Gastroesophageal sphincter (tissue), 4 donors: ENCODE results near the gene WFDC11. TPM values are rescaled to one million over a fixed set of nuclear protein-coding genes. Genes with fewer than 3 reads are reported as not detected.
A peak's percentile ranks its signal among the peaks of the same experiment; 100 is the strongest.

Experiments used
- ATAC-seq: fragments of 150-250 bp; one replicate; pipeline ENCODE4 v1.9.1; 2016; ENCODE audit warnings: mild to moderate bottlenecking, moderate library complexity
- H3K27ac ChIP-seq, 4 donors: fragments of 200-600 bp; sonication (generic) in 3 of 4; 1 replicate in 3 of 4; 2 replicates in 1 of 4; pipeline ENCODE4 v1.5.1; 2016 to 2019
- H3K27me3 ChIP-seq: fragments of 200-600 bp; sonication (generic); one replicate; pipeline ENCODE4 v1.5.1; 2019
- H3K36me3 ChIP-seq, 2 donors: fragments of 200-600 bp; sonication (generic); one replicate each; pipeline ENCODE4 v1.5.1; 2019; ENCODE audit warnings: control low read depth in 1 of 2
- H3K4me1 ChIP-seq, 3 donors: fragments of 200-600 bp; sonication (generic); 1 replicate in 2 of 3; 2 replicates in 1 of 3; pipeline ENCODE4 v1.5.1; 2016 to 2019; ENCODE audit warnings: control low read depth in 2 of 3
- H3K4me3 ChIP-seq, 2 donors: fragments of 200-600 bp; sonication (generic); one replicate each; pipeline ENCODE4 v1.5.1; 2019; ENCODE audit warnings: mild to moderate bottlenecking in 1 of 2, moderate library complexity in 1 of 2
- H3K9me3 ChIP-seq, 3 donors: fragments of 200-600 bp; sonication (generic); one replicate each; pipeline ENCODE4 v1.5.1; 2017 to 2019; ENCODE audit warnings: control low read depth in 2 of 3
- CTCF ChIP-seq, 4 experiments: fragments of 200-600 bp in 2 of 4; fragments of 450-650 bp in 2 of 4; sonication (generic) in 1 of 4; IDR thresholded peaks; one replicate each; pipeline ENCODE4 v1.5.1; 2017 to 2019; ENCODE audit warnings: antibody characterized with exemption in 4 of 4, mild to moderate bottlenecking in 2 of 4, moderate library complexity in 2 of 4
- EP300 ChIP-seq: sonication (generic); formaldehyde crosslinking; IDR thresholded peaks from one replicate; pipeline ENCODE4 v1.6.1; 2017; ENCODE audit warnings: antibody characterized with exemption, mild to moderate bottlenecking
- POLR2A ChIP-seq, 2 donors: fragments of 450-650 bp; IDR thresholded peaks; one replicate each; pipeline ENCODE4 v1.6.1; 2017; ENCODE audit warnings: antibody characterized with exemption in 2 of 2, mild to moderate bottlenecking in 2 of 2, moderate library complexity in 1 of 2
- POLR2AphosphoS5 ChIP-seq: sonication (generic); formaldehyde crosslinking; IDR thresholded peaks from one replicate; pipeline ENCODE4 v1.6.1; 2017; ENCODE audit warnings: antibody characterized with exemption
- WGBS, 2 donors: methylation state at CpG; one replicate each; pipeline ENCODE4 v1.1.5; 2018; ENCODE audit warnings: low coverage in 1 of 2; 5-methylcytosine and 5-hydroxymethylcytosine counted together
- total RNA-seq, 4 donors: library from RNA; depleted of rRNA; stranded (reverse); fragments of >200 nt; gene quantifications; one replicate each; pipeline ENCODE4 v1.1.0, GENCODE V29; 2016

Gene WFDC11
- total RNA-seq, 4 donors from 2014 or later = not detected

GRCh38 chr20:45636513-45636912, 33.5 kb downstream of the WFDC11 start:
- no peak overlapping the region for H3K27ac ChIP-seq
- no peak for TF ChIP-seq POLR2AphosphoS5
- no peak for TF ChIP-seq POLR2A (IDR thresholded peaks at IDR 0.05)
- no peaks in the 10 kb centered on the region for H3K9me3 ChIP-seq
- no peaks in the 10 kb centered on the region for H3K36me3 ChIP-seq
- ATAC-seq = no peak
- no peaks in the 10 kb centered on the region for H3K4me1 ChIP-seq
- H3K4me3 ChIP-seq = no peak overlapping the region
- no peaks in the 10 kb centered on the region for H3K27me3 ChIP-seq
- 80% methylated on average over 1 of the region's 1 CpG; no CpG with 5 or more reads in 1 of the 2 donors for WGBS, 2 donors

GRCh38 chr20:45631184-45631583, 38.9 kb downstream of the WFDC11 start, which contains the start of gene WFDC9:
TSS of gene WFDC9 (minus strand) at chr20:45631284. CDS start at chr20:45610181, 21,103 bp downstream.
- WGBS, 2 donors = 80% methylated on average over 1 of the region's 4 CpGs; no CpG with 5 or more reads in 1 of the 2 donors
- TF ChIP-seq POLR2AphosphoS5 = no peak
- TF ChIP-seq CTCF (IDR thresholded peaks at IDR 0.05) = no peak
- TF ChIP-seq POLR2A (IDR thresholded peaks at IDR 0.05) = no peak
- no peak for TF ChIP-seq EP300

GRCh38 chr20:45630371-45630770, 39.7 kb downstream of the WFDC11 start:
- no peak overlapping the region for H3K27ac ChIP-seq
- H3K4me1 ChIP-seq = peaks cover 0 to 6% (median 0%) of the 10 kb centered on the region in 3 donors
- H3K27me3 ChIP-seq = peaks cover 7% of the 10 kb centered on the region
- TF ChIP-seq EP300 (no peak), CTCF (IDR thresholded peaks at IDR 0.05) (no peak), POLR2A (IDR thresholded peaks at IDR 0.05) (no peak), POLR2AphosphoS5 (no peak)
- ATAC-seq = no peak
- H3K36me3 ChIP-seq = no peaks in the 10 kb centered on the region
- H3K9me3 ChIP-seq = no peaks in the 10 kb centered on the region
- H3K4me3 ChIP-seq = no peak overlapping the region

More at GRCh38 chr20:45631184-45631583, 38.9 kb downstream of the WFDC11 start, which contains the start of gene WFDC9:
- Histone ChIP-seq H3K9me3 (no peaks in the 10 kb centered on the region), H3K4me1 (peaks cover 0 to 6% (median 0%) of the 10 kb centered on the region in 3 donors), H3K27me3 (peaks cover 7% of the 10 kb centered on the region), H3K4me3 (no peak within 1 kb of the TSS), H3K27ac (no peak within 1 kb of the TSS), H3K36me3 (no peaks in the 10 kb centered on the region)
- ATAC-seq = no peak

- ATAC-seq = peak; percentile 78
- Histone ChIP-seq H3K9me3 (no peaks in the 10 kb centered on the region), H3K27ac (no peak within 1 kb of the TSS), H3K4me3 (no peak within 1 kb of the TSS), H3K36me3 (no peaks in the 10 kb centered on the region), H3K27me3 (peaks cover 7% of the 10 kb centered on the region), H3K4me1 (peaks cover 0 to 6% (median 0%) of the 10 kb centered on the region in 3 donors)
- WGBS, 2 donors = 3 to 9% methylated on average over 7 to 8 of the region's 9 CpGs
- TF ChIP-seq POLR2AphosphoS5 (no peak), CTCF (IDR thresholded peaks at IDR 0.05) (peak in 3 of 4 experiments; percentile 21 to 49 (median 42))
Observed at GRCh38 chr20:45629496-45630100, 40.4 kb downstream of the WFDC11 start, which contains the start of gene WFDC10A. TSS of gene WFDC10A (plus strand) at chr20:45629739. CDS start at chr20:45629814, 75 bp downstream.

- no peak overlapping the region for H3K27ac ChIP-seq
- H3K4me3 ChIP-seq = no peak overlapping the region
- H3K4me1 ChIP-seq = peaks cover 0 to 6% (median 0%) of the 10 kb centered on the region in 3 donors
- H3K27me3 ChIP-seq = peaks cover 7% of the 10 kb centered on the region
- no peaks in the 10 kb centered on the region for H3K9me3 ChIP-seq
- WGBS, 2 donors = 53 to 69% methylated on average over 2 of the region's 2 CpGs
- no peak for TF ChIP-seq POLR2A (IDR thresholded peaks at IDR 0.05)
- ATAC-seq = no peak
- no peaks in the 10 kb centered on the region for H3K36me3 ChIP-seq
Observed at GRCh38 chr20:45626540-45626939, 43.5 kb downstream of the WFDC11 start.

GRCh38 chr20:45621593-45621992, 48.4 kb downstream of the WFDC11 start:
- H3K27me3 ChIP-seq = no peaks in the 10 kb centered on the region
- H3K9me3 ChIP-seq = peaks cover 0 to 5% (median 0%) of the 10 kb centered on the region in 3 donors
- no peak overlapping the region for H3K4me3 ChIP-seq
- WGBS, 2 donors = 67 to 86% methylated on average over 1 to 2 of the region's 2 CpGs
- no peaks in the 10 kb centered on the region for H3K36me3 ChIP-seq
- no peaks in the 10 kb centered on the region for H3K4me1 ChIP-seq
- ATAC-seq = no peak
- TF ChIP-seq EP300 (no peak), POLR2AphosphoS5 (no peak), POLR2A (IDR thresholded peaks at IDR 0.05) (no peak), CTCF (IDR thresholded peaks at IDR 0.05) (no peak)
- H3K27ac ChIP-seq = no peak overlapping the region
